ENCODE measurements around the gene ERBB4.

Gene ERBB4

GRCh38 chr2:212089873-212090272 is 448.7 kb downstream of the ERBB4 start:
- no peak overlapping the region for H2AFZ ChIP-seq (ENCODE audit: low read depth)
- no peaks in the 10 kb centered on the region for H3K79me2 ChIP-seq (ENCODE audit: insufficient read depth, low read depth)

DNA sequence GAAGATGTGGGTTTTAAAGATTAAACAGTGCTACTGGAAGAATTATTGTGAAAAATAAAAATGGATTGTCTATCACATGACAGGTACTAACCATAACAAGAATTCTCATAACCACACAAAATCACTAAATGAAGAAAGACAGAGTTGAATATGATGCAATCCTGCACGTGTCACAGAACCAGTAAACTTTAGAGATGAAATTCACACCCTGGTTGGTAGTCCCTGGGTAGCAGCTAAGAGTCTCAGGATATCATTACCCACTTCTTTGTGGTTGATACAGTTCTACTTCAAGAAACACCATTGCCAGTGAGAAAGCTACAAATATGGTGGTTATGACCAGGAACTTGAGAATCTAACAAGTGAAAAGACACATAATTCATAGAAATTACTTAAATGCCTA is 450.2 kb downstream of the ERBB4 start:
- no peaks in the 10 kb centered on the region for H3K27me3 ChIP-seq (ENCODE audit: insufficient read depth, low read depth)
- no peaks in the 10 kb centered on the region for H4K20me1 ChIP-seq (ENCODE audit: insufficient read depth)
- H3K27ac ChIP-seq, result no peak overlapping the region
- H3K4me1 ChIP-seq (ENCODE audit: low read depth, poor library complexity, severe bottlenecking), result peaks cover 8% of the 10 kb centered on the region
- H3K4me3 ChIP-seq (IDR thresholded peaks at IDR 0.05; ENCODE audit: insufficient read depth, low read depth, low read length), result no peak overlapping the region
- H2AFZ ChIP-seq (ENCODE audit: low read depth), result no peak overlapping the region
- no peaks in the 10 kb centered on the region for H3K36me3 ChIP-seq (ENCODE audit: insufficient read depth)
- H3K4me2 ChIP-seq, result no peak overlapping the region
- H3K9ac ChIP-seq, result no peak overlapping the region
- TF ChIP-seq CTCF (conservative IDR thresholded peaks at IDR 0.05; ENCODE audit: low read depth, low read length), result no peak
- H3K79me2 ChIP-seq (ENCODE audit: insufficient read depth, low read depth), result no peaks in the 10 kb centered on the region

More at GRCh38 chr2:212089873-212090272, 448.7 kb downstream of the ERBB4 start:
- Histone ChIP-seq H3K4me1 (ENCODE audit: low read depth, poor library complexity, severe bottlenecking) (peaks cover 8% of the 10 kb centered on the region), H3K4me3 (IDR thresholded peaks at IDR 0.05; ENCODE audit: insufficient read depth, low read depth, low read length) (no peak overlapping the region), H3K9ac (no peak overlapping the region), H3K27ac (no peak overlapping the region), H3K36me3 (ENCODE audit: insufficient read depth) (no peaks in the 10 kb centered on the region), H4K20me1 (ENCODE audit: insufficient read depth) (no peaks in the 10 kb centered on the region), H3K27me3 (ENCODE audit: insufficient read depth, low read depth) (no peaks in the 10 kb centered on the region), H3K4me2 (no peak overlapping the region)
- no peak for TF ChIP-seq CTCF (conservative IDR thresholded peaks at IDR 0.05; ENCODE audit: low read depth, low read length)

DNA sequence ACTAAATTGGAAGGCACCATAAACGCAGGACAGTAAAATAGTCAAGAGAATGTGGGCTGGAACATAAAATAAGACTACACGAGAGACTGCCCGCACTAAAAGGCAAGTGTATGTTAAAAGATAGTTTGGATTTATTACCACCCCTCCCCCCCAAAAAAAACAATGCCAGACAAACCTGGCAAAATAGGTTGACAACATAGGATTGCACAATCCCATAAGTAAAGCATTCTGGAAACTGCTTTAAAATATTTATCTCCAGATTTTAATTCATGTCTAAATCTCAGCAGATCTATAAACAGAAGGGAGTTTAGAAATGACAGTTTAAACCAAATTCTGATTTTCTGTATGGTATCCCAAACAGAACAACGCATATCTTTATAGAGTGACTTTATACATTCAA is 455.1 kb downstream of the ERBB4 start:
- H3K36me3 ChIP-seq (ENCODE audit: insufficient read depth), result no peaks in the 10 kb centered on the region
- no peak overlapping the region for H3K4me2 ChIP-seq
- H3K27ac ChIP-seq, result no peak overlapping the region
- H3K4me3 ChIP-seq (IDR thresholded peaks at IDR 0.05; ENCODE audit: insufficient read depth, low read depth, low read length), result no peak overlapping the region
- H4K20me1 ChIP-seq (ENCODE audit: insufficient read depth), result no peaks in the 10 kb centered on the region
- H3K9ac ChIP-seq, result no peak overlapping the region
- TF ChIP-seq CTCF (conservative IDR thresholded peaks at IDR 0.05; ENCODE audit: low read depth, low read length), result no peak
- no peaks in the 10 kb centered on the region for H3K27me3 ChIP-seq (ENCODE audit: insufficient read depth, low read depth)
- H2AFZ ChIP-seq (ENCODE audit: low read depth), result no peak overlapping the region
- no peaks in the 10 kb centered on the region for H3K79me2 ChIP-seq (ENCODE audit: insufficient read depth, low read depth)
- H3K4me1 ChIP-seq (ENCODE audit: low read depth, poor library complexity, severe bottlenecking), result peaks cover 6% of the 10 kb centered on the region

- H3K27me3 ChIP-seq (ENCODE audit: insufficient read depth, low read depth), result no peaks in the 10 kb centered on the region
- peak overlapping the region; percentile 54 for H3K4me2 ChIP-seq
- H3K79me2 ChIP-seq (ENCODE audit: insufficient read depth, low read depth), result no peaks in the 10 kb centered on the region
- H3K36me3 ChIP-seq (ENCODE audit: insufficient read depth), result no peaks in the 10 kb centered on the region
- H3K4me1 ChIP-seq (ENCODE audit: low read depth, poor library complexity, severe bottlenecking), result peaks cover 16% of the 10 kb centered on the region
- 0 out of 2 replicates have a peak overlapping the region, but pooled peaks have one; percentile 0 for H3K27ac ChIP-seq
- H2AFZ ChIP-seq (ENCODE audit: low read depth), result peak overlapping the region; percentile 64
- peak overlapping the region; percentile 20; the same call in 1 of the 2 replicates for H3K9ac ChIP-seq
- no peak overlapping the region for H3K4me3 ChIP-seq (IDR thresholded peaks at IDR 0.05; ENCODE audit: insufficient read depth, low read depth, low read length)
- no peaks in the 10 kb centered on the region for H4K20me1 ChIP-seq (ENCODE audit: insufficient read depth)
- TF ChIP-seq CTCF (conservative IDR thresholded peaks at IDR 0.05; ENCODE audit: low read depth, low read length), result no peak
Observed at GRCh38 chr2:212078103-212078502, 460.5 kb downstream of the ERBB4 start.

All from KMS-11 (cell line).